Mesenchymal stem cell (in vitro differentiated cells and primary cell): Measurements from ENCODE around the gene TECPR2.

Experiments used
- DNase-seq: peaks from one replicate; pipeline ENCODE4 v3.0.0-alpha.2; 2013
- H2AFZ ChIP-seq: one replicate; pipeline ENCODE4 v1.6.1; 2013; ENCODE audit warnings: low read depth, mild to moderate bottlenecking, control low read depth, inconsistent platforms, low read length, moderate library complexity
- H2AK5ac ChIP-seq: 2 replicates; pipeline ENCODE4 v1.6.1; 2013; ENCODE audit warnings: low read length, moderate library complexity, mild to moderate bottlenecking, inconsistent platforms; ENCODE audit not compliant: severe bottlenecking
- H2BK120ac ChIP-seq: one replicate; pipeline ENCODE4 v1.6.1; 2013; ENCODE audit warnings: low read depth, mild to moderate bottlenecking, inconsistent platforms, low read length, moderate library complexity
- H2BK12ac ChIP-seq, 2 experiments: one replicate each; pipeline ENCODE4 v1.6.1; 2013; ENCODE audit warnings: inconsistent platforms in 2 of 2, low read length in 2 of 2, mild to moderate bottlenecking in 2 of 2, moderate library complexity in 2 of 2, control low read depth in 1 of 2
- H2BK15ac ChIP-seq: one replicate; pipeline ENCODE4 v1.6.1; 2013; ENCODE audit warnings: mild to moderate bottlenecking, low read depth, inconsistent platforms; ENCODE audit not compliant: poor library complexity, severe bottlenecking
- H2BK5ac ChIP-seq: 2 replicates; pipeline ENCODE4 v1.6.1; 2013; ENCODE audit warnings: low read depth, mild to moderate bottlenecking, low read length, control low read depth, inconsistent platforms; ENCODE audit not compliant: poor library complexity, severe bottlenecking
- H3K14ac ChIP-seq, 2 experiments: one replicate each; pipeline ENCODE4 v1.6.1; 2013; ENCODE audit warnings: inconsistent platforms in 2 of 2, low read length in 2 of 2, control low read depth in 1 of 2, mild to moderate bottlenecking in 1 of 2, moderate library complexity in 1 of 2
- H3K18ac ChIP-seq, 2 experiments: one replicate each; pipeline ENCODE4 v1.6.1; 2013; ENCODE audit warnings: inconsistent platforms in 2 of 2, low read length in 2 of 2, control low read depth in 1 of 2, low read depth in 1 of 2, mild to moderate bottlenecking in 1 of 2
- H3K23ac ChIP-seq, 2 experiments: one replicate each; pipeline ENCODE4 v1.6.1; 2013; ENCODE audit warnings: inconsistent platforms in 2 of 2, low read length in 2 of 2, mild to moderate bottlenecking in 2 of 2, moderate library complexity in 2 of 2, control low read depth in 1 of 2
- H3K27ac ChIP-seq: 2 replicates; pipeline ENCODE4 v1.5.1; 2013; ENCODE audit warnings: mild to moderate bottlenecking, moderate library complexity, low read length, control low read depth, inconsistent platforms; ENCODE audit not compliant: poor library complexity, severe bottlenecking
- H3K27me3 ChIP-seq, 2 experiments: 2 replicates each; pipeline versions ENCODE4 v1.6.1 to v1.7.0; 2013; ENCODE audit warnings: low read length in 2 of 2, mild to moderate bottlenecking in 2 of 2, moderate library complexity in 2 of 2, control low read depth in 1 of 2, inconsistent platforms in 1 of 2; ENCODE audit not compliant: control insufficient read depth in 1 of 2, insufficient read depth in 1 of 2
- H3K36me3 ChIP-seq, 2 experiments: 2 replicates each; pipeline versions ENCODE4 v1.6.1 to v1.7.0; 2013; ENCODE audit warnings: low read length in 2 of 2, control low read depth in 1 of 2, inconsistent platforms in 1 of 2, low read depth in 1 of 2, mild to moderate bottlenecking in 1 of 2; ENCODE audit not compliant: insufficient read depth in 2 of 2, control insufficient read depth in 1 of 2
- H3K4ac ChIP-seq, 2 experiments: one replicate each; pipeline ENCODE4 v1.6.1; 2013; ENCODE audit warnings: inconsistent platforms in 2 of 2, low read length in 2 of 2, mild to moderate bottlenecking in 2 of 2, moderate library complexity in 2 of 2, control low read depth in 1 of 2, low read depth in 1 of 2
- H3K4me1 ChIP-seq: 2 replicates; pipeline ENCODE4 v1.6.1; 2013; ENCODE audit warnings: low read depth, low read length, control low read depth; ENCODE audit not compliant: control insufficient read depth, insufficient read depth
- H3K4me2 ChIP-seq: 2 replicates; pipeline ENCODE4 v1.6.1; 2013; ENCODE audit warnings: low read length, mild to moderate bottlenecking, inconsistent platforms; ENCODE audit not compliant: poor library complexity, severe bottlenecking
- H3K4me3 ChIP-seq, 2 experiments: 2 replicates each; pipeline versions ENCODE4 v1.5.1 to v1.7.0; 2013; ENCODE audit warnings: low read length in 2 of 2, mild to moderate bottlenecking in 2 of 2, control low read depth in 1 of 2, low read depth in 1 of 2; ENCODE audit not compliant: insufficient read depth in 1 of 2
- H3K79me1 ChIP-seq: replicated peaks from 2 replicates; pipeline ENCODE4 v1.6.1; 2013; ENCODE audit warnings: mild to moderate bottlenecking, control low read depth, low read length, inconsistent platforms; ENCODE audit not compliant: poor library complexity, severe bottlenecking
- H3K9ac ChIP-seq: 2 replicates; pipeline ENCODE4 v1.7.0; 2013; ENCODE audit warnings: mild to moderate bottlenecking, low read length, moderate library complexity
- H3K9me3 ChIP-seq: 2 replicates; pipeline ENCODE4 v1.7.0; 2013; ENCODE audit warnings: mild to moderate bottlenecking, low read length; ENCODE audit not compliant: control insufficient read depth
- H4K8ac ChIP-seq: one replicate; pipeline ENCODE4 v1.6.1; 2013; ENCODE audit warnings: inconsistent platforms, mild to moderate bottlenecking, low read length, moderate library complexity
- H4K91ac ChIP-seq: one replicate; pipeline ENCODE4 v1.6.1; 2013; ENCODE audit warnings: mild to moderate bottlenecking, low read length, inconsistent platforms
- WGBS: methylation state at CpG from one replicate; pipeline ENCODE4 v1.1.7; 2013; ENCODE audit warnings: mixed read lengths; 5-methylcytosine and 5-hydroxymethylcytosine counted together

The TECPR2 gene

GRCh38 chr14:102419716-102420115 is 57.0 kb downstream of the TECPR2 start:
- Histone ChIP-seq H2BK120ac (no peak overlapping the region), H3K27me3 (no peaks in the 10 kb centered on the region), H3K4me3 (no peak overlapping the region), H3K4ac (no peak overlapping the region), H3K36me3 (peaks cover 45 to 50% of the 10 kb centered on the region in 2 experiments), H4K91ac (no peak overlapping the region), H3K9me3 (no peaks in the 10 kb centered on the region), H2BK5ac (no peak overlapping the region), H3K27ac (no peak overlapping the region), H3K14ac (no peak overlapping the region), H2AFZ (no peak overlapping the region), H3K18ac (no peak overlapping the region), H2AK5ac (no peak overlapping the region), H3K9ac (no peak overlapping the region), H2BK15ac (no peak overlapping the region), H3K79me1 (peaks cover 3% of the 10 kb centered on the region), H3K23ac (no peak overlapping the region), H3K4me2 (no peak overlapping the region), H2BK12ac (no peak overlapping the region), H3K4me1 (no peaks in the 10 kb centered on the region), H4K8ac (no peak overlapping the region)
- DNase-seq: no peak
- 89% methylated on average over 7 of the region's 8 CpGs for WGBS

GRCh38 chr14:102421411-102422057 is 58.8 kb downstream of the TECPR2 start:
- no peak overlapping the region for H3K23ac ChIP-seq
- no peak overlapping the region for H2BK120ac ChIP-seq
- no peak overlapping the region for H2BK12ac ChIP-seq
- no peak overlapping the region for H2AK5ac ChIP-seq
- H3K79me1 ChIP-seq: peaks cover 3% of the 10 kb centered on the region
- H3K4me3 ChIP-seq: no peak overlapping the region
- no peaks in the 10 kb centered on the region for H3K27me3 ChIP-seq
- H2AFZ ChIP-seq: no peak overlapping the region
- no peaks in the 10 kb centered on the region for H3K4me1 ChIP-seq
- no peak overlapping the region for H4K8ac ChIP-seq
- no peaks in the 10 kb centered on the region for H3K9me3 ChIP-seq
- WGBS: 96% methylated on average over 9 of the region's 10 CpGs
- H3K18ac ChIP-seq: no peak overlapping the region
- no peak overlapping the region for H2BK15ac ChIP-seq
- no peak overlapping the region for H3K14ac ChIP-seq
- H4K91ac ChIP-seq: no peak overlapping the region
- no peak overlapping the region for H3K9ac ChIP-seq
- H3K27ac ChIP-seq: no peak overlapping the region
- no peak overlapping the region for H3K4me2 ChIP-seq
- DNase-seq: no peak
- H3K4ac ChIP-seq: no peak overlapping the region
- H3K36me3 ChIP-seq: peaks cover 34 to 42% of the 10 kb centered on the region in 2 experiments
- H2BK5ac ChIP-seq: no peak overlapping the region

DNA sequence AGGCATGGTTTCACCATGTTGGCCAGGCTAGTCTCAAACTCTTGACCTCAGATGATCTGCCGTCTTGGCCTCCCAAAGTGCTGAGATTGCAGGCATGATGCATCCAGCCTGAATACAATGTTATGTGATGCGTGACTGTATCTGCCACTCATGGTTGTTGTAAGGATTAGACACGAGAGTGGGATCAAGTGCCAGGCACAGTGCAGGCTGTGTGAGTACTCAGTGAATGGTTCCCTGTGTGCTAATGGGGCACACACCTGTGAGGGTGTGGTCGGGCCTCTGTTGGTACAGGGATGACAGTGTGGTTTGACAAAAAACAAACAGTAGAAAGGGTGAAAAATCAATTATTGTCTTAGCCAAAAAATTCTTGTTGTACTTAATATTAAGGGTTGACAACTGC is 61.8 kb downstream of the TECPR2 start:
- Histone ChIP-seq H2BK120ac (no peak overlapping the region), H2AK5ac (no peak overlapping the region), H3K27ac (no peak overlapping the region), H3K79me1 (peaks cover 1% of the 10 kb centered on the region), H3K36me3 (peaks cover 15 to 50% of the 10 kb centered on the region in 2 experiments), H3K4me3 (no peak overlapping the region), H3K14ac (no peak overlapping the region), H2BK15ac (no peak overlapping the region), H3K4ac (no peak overlapping the region), H3K23ac (no peak overlapping the region), H3K9ac (no peak overlapping the region), H3K9me3 (no peaks in the 10 kb centered on the region), H4K91ac (no peak overlapping the region), H2AFZ (no peak overlapping the region), H3K4me2 (no peak overlapping the region), H3K4me1 (no peaks in the 10 kb centered on the region), H2BK5ac (no peak overlapping the region), H3K27me3 (no peaks in the 10 kb centered on the region), H2BK12ac (no peak overlapping the region), H4K8ac (no peak overlapping the region), H3K18ac (no peak overlapping the region)
- 94% methylated on average over 4 of the region's 4 CpGs for WGBS
- no peak for DNase-seq

GRCh38 chr14:102424923-102425322 is 62.2 kb downstream of the TECPR2 start:
- peaks cover 12 to 52% of the 10 kb centered on the region in 2 experiments for H3K36me3 ChIP-seq
- H3K4me2 ChIP-seq: no peak overlapping the region
- WGBS: 98% methylated on average over 10 of the region's 10 CpGs
- H3K9ac ChIP-seq: no peak overlapping the region
- H2AK5ac ChIP-seq: no peak overlapping the region
- H3K18ac ChIP-seq: no peak overlapping the region
- no peaks in the 10 kb centered on the region for H3K4me1 ChIP-seq
- peaks cover 1% of the 10 kb centered on the region for H3K79me1 ChIP-seq
- no peak overlapping the region for H2BK5ac ChIP-seq
- H3K9me3 ChIP-seq: no peaks in the 10 kb centered on the region
- H4K8ac ChIP-seq: no peak overlapping the region
- no peak overlapping the region for H2AFZ ChIP-seq
- H2BK15ac ChIP-seq: no peak overlapping the region
- no peak overlapping the region for H3K23ac ChIP-seq
- DNase-seq: no peak
- H3K4ac ChIP-seq: no peak overlapping the region
- no peak overlapping the region for H2BK12ac ChIP-seq
- no peaks in the 10 kb centered on the region for H3K27me3 ChIP-seq
- no peak overlapping the region for H4K91ac ChIP-seq
- H3K4me3 ChIP-seq: no peak overlapping the region
- no peak overlapping the region for H3K27ac ChIP-seq
- H2BK120ac ChIP-seq: no peak overlapping the region
- H3K14ac ChIP-seq: no peak overlapping the region
